Epithelial cell of prostate (primary cell): ENCODE data around the gene TRAPPC1.
A peak's percentile ranks its signal among the peaks of the same experiment; 100 is the strongest.

Experiments used
- DNase-seq: peaks from one replicate; pipeline ENCODE4 v3.0.0-alpha.2; 2011; ENCODE audit warnings: low read depth, low spot score
- H3K27ac ChIP-seq: fragments of 450-650 bp; 2 replicates; pipeline ENCODE4 v1.5.1; 2017; ENCODE audit warnings: mild to moderate bottlenecking

Gene TRAPPC1

DNA sequence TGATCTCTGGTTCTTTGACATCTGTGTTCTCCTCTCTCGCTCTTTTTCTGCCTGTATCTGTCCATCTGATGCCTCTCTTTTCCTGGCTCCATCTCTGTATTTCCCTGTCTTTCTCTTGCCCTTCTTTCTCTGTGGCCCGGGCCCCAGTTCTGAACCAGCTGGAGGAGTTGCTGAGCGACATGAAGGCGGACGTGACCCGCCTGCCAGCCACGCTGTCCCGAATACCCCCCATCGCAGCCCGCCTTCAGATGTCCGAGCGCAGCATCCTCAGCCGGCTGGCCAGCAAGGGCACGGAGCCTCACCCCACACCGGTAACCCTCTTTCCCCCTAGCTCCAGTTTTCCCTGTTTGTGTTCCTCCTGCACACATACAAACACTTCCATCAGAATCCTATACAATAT, 21.5 kb downstream of the TRAPPC1 start:
- no peak overlapping the region for H3K27ac ChIP-seq
- DNase-seq: no peak

DNA sequence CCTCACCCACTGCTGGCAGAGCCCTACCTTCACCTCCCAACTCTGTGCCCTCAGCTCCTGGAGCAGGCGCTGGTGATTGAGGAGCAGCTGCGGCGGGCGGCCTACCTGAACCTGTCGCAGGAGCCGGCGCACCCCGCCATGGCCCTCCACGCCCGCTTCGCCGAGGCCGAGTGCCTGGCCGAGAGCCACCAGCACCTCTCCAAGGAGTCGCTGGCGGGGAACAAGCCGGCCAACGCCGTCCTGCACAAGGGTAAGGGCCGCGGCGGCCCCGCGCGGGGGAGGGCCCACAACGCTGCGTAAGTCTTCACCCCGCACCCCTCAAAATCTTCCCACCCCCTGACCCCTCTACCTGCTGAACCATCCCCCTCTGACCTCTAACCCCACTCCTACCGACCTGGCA, 22.7 kb downstream of the TRAPPC1 start:
- no peak overlapping the region for H3K27ac ChIP-seq
- DNase-seq: no peak

GRCh38 chr17:7903154-7904103, 28.3 kb downstream of the TRAPPC1 start:
- H3K27ac ChIP-seq: no peak overlapping the region
- no peak for DNase-seq

- DNase-seq: no peak
- H3K27ac ChIP-seq: no peak overlapping the region
Measured at GRCh38 chr17:7897773-7898172, 34.0 kb downstream of the TRAPPC1 start.

DNA sequence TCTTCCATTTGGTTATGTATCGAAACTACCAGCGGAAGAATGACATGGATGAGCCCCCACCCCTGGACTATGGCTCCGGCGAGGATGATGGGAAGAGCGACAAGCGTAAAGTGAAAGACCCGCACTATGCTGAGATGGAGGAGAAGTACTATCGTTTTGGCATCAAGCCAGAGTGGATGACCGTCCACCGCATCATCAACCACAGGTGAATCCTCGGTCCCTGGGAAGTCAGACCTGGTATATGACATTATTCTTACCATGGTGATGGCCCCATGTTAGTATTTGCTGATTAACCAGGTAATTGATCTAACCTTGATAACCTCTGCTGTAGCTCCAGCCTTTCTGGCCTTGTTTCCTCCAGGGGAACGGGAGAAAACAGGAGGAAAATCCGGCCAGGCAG, 34.7 kb downstream of the TRAPPC1 start:
- H3K27ac ChIP-seq: no peak overlapping the region
- no peak for DNase-seq

DNA sequence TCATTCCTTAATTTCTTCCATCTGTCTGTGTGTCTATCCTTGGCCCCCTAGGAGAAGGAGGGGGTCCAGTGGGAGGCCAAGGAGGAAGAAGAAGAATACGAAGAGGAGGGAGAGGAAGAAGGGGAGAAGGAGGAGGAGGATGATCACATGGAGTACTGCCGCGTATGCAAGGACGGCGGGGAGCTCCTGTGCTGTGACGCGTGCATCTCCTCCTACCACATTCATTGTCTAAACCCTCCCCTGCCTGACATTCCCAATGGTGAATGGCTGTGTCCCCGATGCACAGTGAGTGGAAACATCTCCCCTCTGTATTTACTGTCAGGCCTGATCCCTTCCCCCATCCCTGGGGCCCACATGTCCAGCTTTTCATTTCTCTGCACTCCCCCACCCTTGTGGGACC, 36.9 kb downstream of the TRAPPC1 start:
- H3K27ac ChIP-seq: no peak overlapping the region
- DNase-seq: no peak

DNA sequence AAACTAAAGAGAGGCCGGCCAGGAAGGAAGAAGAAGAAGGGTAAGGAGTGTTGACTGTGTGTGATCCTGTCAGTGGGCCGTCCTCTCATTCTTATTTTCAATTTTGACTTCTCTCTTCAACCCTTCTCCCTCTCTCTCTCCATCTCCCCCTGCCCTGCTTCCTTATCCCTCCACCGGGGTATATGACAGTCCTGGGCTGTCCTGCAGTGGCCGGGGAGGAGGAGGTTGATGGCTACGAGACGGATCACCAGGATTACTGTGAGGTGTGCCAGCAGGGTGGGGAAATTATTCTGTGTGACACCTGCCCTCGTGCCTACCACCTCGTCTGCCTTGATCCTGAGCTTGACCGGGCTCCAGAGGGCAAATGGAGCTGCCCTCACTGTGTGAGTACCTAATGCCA, 37.5 kb downstream of the TRAPPC1 start:
- DNase-seq: no peak
- H3K27ac ChIP-seq: no peak overlapping the region

- H3K27ac ChIP-seq: no peak overlapping the region
- DNase-seq: no peak
Measured at GRCh38 chr17:7893187-7893880, 38.4 kb downstream of the TRAPPC1 start.

DNA sequence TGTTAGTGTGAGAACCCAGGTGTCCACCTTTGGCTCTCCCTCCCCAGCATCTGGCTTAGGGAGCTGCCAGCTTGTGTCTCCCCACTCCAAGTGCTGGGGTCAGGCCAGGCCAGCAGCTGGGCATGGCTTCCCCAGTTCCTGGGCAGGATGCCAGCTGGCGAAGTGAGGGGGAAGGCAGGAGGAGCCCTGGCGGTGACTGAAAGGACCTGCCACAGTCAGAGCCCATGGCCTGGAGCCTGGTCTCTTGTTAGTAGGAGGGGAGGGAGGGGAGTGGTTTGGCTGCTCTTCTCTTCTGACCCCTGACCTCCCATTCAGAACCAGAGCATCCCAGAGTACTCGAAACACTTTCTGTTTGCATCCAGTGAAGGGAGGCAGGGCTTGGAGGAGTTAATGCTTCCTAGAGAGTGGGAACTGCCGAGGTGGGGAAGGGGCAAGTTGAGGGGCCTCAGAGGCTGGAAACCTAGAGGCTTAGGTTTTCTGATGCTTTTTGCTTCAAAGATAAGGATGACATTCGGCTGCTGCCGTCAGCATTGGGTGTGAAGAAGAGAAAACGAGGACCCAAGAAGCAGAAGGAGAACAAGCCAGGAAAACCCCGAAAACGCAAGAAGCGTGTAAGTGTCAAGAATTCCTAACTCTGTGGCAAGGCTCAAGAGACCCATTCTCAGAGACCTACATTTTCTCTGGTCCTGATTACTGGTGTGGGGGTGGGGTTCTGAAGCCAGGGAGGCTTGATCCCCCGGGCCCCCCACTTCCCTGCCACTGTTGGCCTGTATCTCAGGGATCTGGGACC, 42.4 kb downstream of the TRAPPC1 start:
- DNase-seq: no peak
- peak overlapping the region; percentile 95 for H3K27ac ChIP-seq

DNA sequence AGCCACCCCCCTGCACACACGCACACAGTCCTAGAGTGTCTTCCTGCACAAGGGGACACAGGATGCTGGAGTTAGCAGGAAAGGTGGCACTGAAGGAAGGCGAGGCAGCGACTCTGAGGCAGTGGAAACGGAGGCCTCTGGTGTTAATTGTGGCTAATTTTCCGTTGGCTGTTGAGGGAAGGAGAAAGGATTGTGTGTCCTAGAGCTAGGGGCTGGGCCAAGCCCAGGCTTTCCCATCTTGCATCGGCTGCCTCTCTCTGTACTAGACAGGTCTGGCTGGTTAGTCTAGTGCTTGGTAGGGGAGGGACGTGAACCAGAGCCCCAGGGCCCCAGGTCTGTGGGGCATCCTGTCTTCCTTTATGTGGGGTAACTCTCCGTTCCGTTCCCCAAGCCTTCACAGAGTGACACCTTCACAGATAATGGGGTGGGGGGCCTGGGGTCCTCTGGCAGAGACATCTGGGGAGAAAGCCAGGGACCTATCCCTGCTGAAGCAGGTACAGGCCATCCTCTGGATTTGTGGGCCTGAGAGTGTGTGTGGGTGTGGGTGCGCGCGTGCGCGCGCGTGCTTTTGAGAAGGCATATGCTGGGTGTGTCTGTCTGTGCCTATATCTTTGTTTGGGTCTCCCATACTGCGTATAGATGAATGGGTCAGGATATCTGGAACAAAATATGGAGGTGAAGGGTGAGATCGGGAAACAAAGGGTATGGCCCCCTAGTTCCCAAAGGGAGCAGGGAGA, 43.4 kb downstream of the TRAPPC1 start, which contains the start of gene CHD3:
TSS of gene CHD3 (plus strand) at position 606 of the 737 bp plus-strand sequence. CDS start 212 bp downstream, outside the sequence.
- DNase-seq: peak; percentile 65
- H3K27ac ChIP-seq: peak within 1 kb of the TSS; percentile 95

DNA sequence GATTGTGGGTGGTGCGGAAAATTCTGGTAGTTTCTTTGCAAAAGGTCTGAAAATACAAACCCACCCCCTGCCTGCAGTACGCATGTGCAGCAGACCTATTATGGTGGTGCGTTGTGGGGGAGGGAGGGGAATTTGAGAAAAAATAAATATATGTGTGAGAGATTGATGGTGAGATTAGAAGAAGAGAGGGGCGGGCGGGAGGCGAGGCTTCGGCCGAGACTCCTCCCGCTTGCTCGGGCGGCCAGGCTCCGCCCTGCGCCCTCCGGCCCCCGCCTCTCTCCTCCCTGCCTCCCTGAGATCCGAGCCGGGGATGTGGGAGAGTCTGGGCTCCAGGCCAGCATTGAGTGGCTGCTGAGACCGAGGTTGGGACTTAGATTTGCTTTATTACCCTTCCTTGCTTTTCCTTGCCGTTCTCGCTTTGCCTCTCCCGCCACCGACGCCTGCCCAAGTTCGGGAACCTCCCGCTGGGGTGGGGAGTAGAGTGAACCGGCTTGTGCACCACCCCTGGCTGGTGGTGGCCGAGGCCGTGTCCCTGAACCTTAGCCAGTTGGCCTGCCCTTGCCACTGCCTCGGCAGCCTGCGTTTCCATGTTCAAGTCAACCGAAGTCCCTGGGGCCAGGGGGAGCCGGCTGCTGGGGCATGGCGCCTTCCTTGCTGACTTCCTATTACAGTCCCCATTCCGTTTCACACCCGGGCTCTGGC, 44.1 kb downstream of the TRAPPC1 start:
- H3K27ac ChIP-seq: peak overlapping the region; percentile 95
- peak; percentile 80 for DNase-seq

DNA sequence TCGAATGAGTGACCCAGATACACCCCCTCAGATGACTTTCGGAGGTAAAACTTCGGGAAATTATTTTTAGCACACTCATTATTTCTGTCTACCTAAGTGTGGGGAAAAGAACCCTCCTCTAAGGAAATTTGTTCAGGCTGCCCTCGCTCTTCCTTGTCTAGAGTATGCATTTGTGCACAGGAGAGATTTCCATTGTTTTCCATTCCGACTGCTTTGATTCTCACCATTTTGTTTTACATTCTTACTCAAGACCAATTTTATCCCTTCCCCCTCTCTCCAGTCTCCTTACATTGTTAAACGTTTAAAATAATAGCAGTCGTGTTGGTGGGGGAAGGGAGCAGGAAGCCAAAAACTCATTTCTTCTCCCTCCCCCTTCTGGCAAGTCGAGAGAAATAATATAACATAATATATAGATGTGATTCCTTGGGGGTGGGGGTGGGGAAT, 44.7 kb downstream of the TRAPPC1 start:
- DNase-seq: no peak
- H3K27ac ChIP-seq: peak overlapping the region; percentile 95

DNA sequence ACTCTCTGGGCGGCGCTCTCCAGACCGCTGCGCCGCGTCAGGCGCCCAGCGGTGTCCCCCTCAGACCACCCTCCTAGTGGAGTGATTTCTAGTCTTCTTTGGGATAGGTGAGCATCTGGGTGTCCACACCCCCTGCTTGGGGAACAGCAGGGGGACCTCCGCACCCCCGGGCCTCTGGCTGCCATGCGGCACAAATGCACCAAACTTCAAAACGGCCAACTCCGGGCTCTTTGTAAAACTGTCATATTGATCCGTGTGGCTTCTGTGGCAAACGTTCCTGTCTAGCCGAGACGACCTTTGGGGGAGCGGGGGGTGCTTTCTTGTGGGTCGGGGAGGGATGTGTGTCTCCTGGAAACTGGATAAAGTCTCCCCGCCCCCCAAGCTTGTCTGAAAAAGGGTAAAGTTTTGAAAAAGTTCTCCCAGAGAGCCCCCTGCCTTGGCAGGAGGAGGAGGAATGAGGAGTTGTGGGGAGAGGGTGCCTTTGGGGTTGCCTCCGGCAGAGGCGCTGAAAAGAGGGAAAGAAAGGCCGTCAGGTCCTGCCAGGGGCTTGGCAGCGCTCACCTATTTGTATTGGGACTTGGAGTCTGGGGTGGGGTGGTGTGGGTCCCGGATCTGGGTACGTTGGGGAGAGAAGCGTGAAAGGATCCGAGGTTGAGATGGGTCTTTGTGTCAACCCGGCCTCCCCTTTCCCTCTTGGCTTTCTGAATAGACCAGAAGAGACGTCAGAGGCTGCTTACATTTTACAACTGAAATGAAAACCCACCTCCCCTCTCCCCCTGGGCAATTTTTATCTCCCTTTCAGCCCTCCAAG, 45.3 kb downstream of the TRAPPC1 start:
- no peak for DNase-seq

DNA sequence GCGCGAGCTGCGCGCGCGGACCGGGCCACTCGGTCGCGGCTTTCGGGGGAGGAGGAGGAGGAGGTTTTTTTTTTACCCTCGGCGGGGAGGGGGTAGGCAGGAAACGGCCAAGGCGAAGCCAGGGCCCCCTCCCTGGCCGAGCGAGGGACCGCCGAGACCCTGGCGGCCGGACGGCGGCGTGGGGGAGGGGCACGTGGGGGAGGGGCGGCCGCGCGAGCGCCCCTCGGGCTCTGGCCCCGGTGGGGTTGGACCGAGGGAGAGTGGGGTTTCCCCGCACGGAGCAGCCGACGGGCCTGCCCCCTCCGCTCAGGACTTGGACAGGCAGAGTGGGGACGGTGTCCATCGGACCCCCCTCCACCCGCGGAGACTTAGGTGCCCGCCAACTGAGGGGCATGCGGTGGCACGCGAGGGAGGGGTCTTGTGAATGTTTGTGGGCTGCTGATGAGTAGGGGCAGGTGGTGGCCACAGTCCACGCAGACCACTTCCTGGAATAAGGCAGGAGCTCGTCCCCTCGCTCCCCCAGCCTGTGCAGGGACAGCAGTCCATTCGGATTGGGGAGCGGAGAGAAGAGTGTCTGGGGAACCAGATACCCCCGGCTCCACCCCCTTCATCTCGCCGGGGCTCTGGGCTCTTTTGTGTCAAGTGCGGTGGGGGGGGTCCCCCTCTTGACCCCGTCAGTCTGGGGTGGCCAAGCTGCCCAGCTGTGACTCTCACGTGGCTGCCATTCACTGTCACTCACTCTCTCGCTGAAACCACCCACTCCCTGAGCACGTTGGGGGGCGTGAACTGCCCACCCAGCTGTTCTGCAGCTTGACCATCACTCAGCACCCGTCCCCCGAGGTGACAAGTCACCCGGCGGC, 46.1 kb downstream of the TRAPPC1 start:
- DNase-seq: no peak
- peak overlapping the region; percentile 95 for H3K27ac ChIP-seq

More for the DNA sequence above, 45.3 kb downstream of the TRAPPC1 start:
- H3K27ac ChIP-seq: peak overlapping the region; percentile 95

DNA sequence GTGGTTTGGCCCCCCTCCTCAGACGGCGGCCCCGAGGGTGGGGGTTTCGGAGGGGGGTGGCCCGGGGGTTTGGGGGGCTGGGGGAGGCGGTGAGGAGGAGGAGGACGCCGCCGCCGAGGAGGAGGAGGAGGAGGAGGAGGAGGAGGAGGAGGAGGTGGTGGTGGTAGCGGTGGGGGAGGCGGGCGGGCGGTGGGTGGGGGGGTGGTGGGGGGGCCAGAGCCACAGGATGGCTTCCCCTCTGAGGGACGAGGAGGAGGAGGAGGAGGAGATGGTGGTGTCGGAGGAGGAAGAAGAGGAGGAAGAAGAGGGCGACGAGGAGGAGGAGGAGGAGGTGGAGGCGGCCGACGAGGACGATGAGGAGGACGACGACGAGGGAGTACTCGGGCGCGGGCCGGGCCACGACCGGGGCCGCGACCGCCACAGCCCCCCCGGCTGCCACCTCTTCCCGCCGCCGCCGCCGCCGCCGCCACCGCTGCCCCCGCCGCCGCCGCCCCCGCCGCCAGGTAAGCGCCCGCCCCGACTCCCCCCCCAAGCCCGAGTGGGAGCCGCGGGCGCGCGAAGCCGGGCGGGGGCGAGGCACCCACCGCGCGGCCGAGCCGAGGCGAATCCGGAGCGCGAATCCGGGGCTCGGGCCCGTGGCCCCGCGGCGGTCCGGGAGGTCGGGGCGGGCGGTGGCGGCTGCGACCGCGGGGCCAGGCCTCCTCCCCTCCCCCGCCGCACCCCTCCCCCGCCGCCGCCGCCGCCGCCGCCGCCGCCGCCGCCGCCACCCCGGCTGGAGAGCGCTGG, 47.0 kb downstream of the TRAPPC1 start:
- peak overlapping the region; percentile 95 for H3K27ac ChIP-seq
- no peak for DNase-seq

DNA sequence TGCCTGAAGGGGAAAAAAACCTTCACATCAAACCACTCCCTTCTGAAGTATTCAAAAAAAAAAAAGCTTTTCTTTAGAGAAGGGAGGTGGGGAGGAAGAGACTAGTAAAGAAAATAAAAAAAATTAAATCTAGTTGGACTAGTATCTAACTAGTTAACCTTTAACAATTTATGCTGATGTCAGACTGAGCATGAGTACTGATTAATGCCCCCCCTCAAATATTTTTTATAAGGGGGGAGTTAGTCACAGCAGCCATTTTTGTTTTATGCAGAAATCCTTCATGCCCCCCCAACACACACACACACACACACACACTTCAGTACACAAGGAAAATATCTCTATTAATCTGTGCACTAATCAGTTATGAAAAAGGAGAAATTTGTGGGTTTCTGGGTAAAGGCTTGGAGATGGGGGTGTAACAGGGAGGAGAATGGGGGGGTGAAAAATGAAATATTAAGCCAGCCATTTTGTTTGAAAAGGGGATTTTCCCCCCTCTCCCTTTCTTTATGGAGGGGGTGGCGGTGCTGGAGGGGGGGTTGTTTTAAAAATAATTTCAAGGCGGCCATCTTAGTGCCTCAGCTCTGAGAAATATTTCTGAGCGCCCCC, 47.9 kb downstream of the TRAPPC1 start:
- no peak for DNase-seq
- peak overlapping the region; percentile 48 for H3K27ac ChIP-seq
